ENCODE results near the gene MACROH2A1. TPM values are rescaled to one million over a fixed set of nuclear protein-coding genes. Genes with fewer than 3 reads are reported as not detected.

Gene MACROH2A1
- total RNA-seq, 1 donor from 2014 or later, result 101 TPM

GRCh38 chr5:135353952-135354721, 44.9 kb downstream of the MACROH2A1 start:
- DNase-seq, result no peak

DNA sequence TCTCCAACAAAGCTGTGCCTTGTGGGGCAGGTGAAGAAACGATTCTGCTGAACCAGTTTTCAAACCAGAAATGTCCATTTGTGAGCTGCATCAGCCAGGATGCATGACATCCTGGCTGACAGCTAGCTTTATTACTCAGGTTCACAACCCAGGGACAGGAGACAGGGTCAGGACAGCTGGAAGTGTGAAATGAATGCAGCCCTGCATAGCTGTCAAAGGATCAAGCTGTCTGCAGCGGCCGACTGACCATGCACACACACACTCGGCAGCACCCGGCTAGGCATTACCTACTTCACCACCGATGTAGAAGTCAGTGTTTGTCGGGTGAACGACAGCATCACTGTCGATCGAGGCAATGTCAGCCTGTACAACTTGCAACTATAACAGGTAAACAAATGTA, 48.5 kb downstream of the MACROH2A1 start:
- DNase-seq, result no peak

DNA sequence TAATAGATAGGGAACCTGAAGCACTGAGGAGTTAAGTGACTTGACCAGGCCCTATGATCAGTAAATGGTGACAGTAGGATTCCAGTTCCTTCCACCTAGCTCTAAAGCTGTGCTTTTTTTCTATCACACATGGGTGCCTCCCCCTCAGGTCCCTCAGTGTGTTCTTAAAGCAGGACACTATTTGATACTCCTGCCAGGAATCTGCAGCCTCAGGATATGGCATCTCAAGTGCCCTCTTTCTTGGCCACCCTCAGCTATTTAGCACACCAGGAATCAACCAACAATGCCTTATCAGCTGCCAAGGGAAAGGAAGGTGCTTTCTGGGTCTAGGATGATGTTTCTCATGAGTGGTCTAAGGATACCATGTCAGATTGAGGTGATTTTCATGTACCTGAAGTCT, 49.1 kb downstream of the MACROH2A1 start:
- DNase-seq, result no peak

DNA sequence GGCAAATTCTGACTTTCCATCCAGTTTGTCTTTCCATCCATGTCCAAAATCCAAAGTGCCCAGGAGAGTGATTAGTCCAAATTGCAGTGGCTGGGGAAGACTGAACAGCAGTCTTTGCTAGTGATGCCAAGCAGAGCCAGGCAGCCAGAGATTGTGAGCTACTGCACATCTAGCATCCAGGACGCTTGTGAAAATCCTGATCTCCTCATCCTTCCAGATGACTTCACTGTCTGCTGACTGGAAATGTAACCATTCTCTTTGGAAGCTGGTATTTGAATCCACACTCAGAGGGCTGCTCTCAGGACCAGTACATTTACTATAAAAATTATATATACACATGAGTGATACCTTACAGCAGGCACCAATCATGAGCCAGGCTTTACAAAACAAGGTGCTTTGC, 49.6 kb downstream of the MACROH2A1 start:
- no peak for DNase-seq

DNA sequence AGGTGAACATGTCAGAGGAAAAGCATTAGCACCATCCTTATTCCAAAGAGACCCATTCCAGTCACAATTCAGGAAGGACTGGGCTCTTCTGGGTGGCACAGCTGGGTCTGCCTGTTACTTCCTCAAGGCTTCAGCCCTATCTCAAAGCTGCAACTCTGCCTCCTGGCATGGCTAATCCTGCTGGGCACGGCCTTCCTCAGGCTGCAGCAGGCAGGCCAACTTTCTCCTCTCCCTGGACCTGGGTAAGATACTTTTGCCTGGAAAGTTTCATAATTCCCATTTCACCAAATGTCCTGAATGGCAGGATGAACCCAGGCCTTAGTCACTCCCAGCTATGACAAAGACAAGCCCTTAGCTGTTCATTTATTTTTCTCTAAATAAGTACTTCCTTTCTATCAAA, 50.1 kb downstream of the MACROH2A1 start:
- DNase-seq, result no peak

DNA sequence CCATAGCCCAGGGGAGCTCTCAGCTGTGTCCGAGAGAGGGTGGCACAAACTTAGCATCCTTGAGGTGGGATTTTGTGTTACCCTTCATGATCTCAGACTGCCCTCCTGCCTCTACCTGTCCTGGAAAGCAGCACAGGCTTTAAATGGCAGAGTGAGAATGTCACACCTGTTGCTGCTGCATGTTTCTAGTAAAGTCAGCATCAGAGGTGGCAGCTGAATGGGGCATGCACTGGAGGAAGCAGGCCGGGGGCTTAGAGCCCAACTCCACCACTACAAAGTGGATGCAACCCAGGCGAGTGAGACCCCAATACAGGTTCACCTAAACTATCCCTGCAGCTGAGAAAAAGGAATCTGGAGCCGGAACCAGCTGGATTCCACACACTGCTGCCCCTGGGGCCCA, 51.6 kb downstream of the MACROH2A1 start:
- no peak for DNase-seq

- DNase-seq, result no peak
These were observed 52.9 kb downstream of the MACROH2A1 start for GRCh38 chr5:135345956-135346731.

DNA sequence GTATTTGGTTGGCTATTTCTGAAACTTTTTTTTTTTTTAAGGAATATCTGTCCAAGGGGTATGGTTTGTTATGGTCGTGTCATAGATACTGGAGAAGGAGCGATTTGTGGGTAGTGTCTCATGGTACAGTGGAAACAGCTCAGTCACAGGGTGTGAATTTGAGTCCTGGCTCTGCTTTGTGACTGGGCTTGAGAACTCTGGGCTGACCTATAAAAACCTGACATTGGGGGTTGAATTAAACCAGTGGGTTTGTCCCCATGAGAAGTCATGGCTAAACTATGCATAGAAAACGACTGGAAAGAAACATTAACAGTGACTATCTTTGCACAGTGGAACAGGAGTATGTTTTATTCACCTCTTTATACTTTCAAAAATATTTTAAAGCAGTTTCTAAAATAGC, 54.7 kb downstream of the MACROH2A1 start:
- no peak for DNase-seq

DNA sequence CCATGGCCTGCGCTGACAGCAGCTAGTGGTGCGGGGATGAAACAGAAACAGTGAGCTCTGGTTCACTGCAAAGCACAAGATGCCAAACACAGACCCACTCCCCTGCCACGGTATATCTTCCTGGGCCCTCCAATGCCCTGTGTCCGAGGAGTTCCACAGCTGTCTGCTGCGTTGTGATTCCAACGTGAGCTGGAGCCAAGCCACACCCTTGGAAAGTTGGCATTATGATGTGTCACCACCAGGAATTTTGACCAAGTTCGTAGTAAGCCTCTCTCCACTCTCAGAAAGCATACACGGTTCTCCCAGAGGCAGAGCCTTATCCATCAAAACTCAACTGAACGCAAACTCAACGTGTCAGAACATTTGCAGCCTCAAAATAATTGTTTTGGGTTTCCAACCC, 55.6 kb downstream of the MACROH2A1 start:
- DNase-seq, result no peak

DNA sequence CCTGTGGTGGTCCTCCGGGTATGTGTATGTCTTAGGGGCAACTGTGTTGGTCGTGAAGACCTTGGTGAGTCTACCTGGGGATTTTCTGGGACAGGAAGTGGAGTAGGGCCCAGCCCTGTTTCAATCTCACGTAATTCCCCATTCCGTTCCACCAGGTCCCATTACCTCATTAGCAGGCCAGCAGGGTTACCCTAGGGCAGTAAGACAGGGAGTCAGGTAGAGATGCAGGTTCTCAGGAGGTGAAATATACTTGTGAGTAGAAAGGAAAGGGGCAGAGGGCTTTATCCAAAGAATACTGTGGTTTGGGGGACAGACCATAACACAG, 56.5 kb downstream of the MACROH2A1 start:
- DNase-seq, result no peak

DNA sequence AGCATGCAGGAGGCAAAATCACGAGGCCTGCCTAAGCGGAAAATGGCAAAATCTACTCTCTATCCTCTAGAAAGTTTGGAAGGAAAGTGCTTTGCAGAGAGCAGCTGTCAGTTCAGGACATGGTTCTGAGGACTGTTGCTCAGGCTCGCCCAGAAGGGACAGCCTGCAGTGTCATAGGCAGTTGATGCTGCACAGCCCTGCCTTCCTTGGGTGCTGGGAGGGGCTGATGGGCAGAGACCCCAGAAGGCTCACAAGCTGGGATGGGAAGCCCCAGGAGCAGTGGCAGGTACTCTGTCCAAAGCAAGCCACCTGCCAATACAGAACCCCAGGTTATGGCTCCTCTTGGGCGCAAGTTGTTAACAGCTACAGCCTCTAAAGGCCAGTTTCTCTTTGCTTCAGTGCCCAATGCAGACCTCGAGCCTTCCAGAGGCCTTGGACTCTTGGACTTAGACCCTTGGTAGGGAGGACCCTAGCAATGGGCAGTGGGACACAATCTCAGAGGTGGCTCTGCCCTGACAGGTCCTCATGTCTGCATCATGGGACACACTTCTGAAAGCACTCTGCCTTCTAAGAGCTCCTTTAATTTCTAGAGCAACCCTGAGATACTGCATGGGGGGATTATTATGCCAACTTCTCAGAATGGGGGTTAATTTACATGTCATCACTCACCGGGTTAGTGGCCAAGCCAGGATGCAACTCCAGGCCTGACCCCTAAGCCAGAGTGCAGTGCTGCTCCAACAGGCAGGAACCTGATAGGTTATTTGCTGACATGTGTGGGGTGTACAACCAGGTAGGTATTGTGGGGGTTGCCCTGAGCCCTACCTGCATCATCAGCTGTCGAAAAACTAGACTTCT, 57.1 kb downstream of the MACROH2A1 start:
- DNase-seq, result no peak

DNA sequence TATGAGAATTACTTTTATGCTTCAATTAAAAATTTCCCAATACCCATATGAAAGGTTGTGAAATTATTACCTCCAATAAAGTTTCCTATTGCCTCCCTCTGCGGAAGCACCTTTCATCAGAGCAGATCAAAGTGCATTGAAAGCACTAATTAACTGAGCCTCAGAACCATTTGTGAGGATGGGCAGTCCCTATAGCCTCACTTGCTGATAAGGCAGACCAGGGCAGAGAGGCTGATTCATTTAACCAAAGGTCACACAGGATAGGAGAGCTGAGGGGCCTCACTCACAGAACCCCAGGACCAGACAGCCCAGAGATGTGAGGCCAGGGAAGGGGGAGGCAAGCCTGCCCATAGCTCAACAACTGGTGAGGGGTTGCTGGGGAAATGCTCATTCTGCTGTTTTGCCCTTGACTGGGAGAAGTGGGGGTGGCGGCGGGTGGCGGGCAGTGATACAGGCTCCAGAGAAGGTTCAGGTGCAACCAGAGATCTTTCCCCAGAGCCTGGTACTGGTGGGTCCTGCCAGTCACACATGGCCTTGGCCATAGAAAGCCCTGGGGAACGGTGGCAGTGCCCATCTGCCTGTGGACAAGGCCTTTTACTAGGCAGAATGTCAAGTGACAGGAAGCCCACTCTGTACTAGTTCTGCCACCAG, 57.9 kb downstream of the MACROH2A1 start:
- DNase-seq, result no peak

- DNase-seq, result no peak
These were observed 58.5 kb downstream of the MACROH2A1 start for GRCh38 chr5:135340568-135340967.

DNA sequence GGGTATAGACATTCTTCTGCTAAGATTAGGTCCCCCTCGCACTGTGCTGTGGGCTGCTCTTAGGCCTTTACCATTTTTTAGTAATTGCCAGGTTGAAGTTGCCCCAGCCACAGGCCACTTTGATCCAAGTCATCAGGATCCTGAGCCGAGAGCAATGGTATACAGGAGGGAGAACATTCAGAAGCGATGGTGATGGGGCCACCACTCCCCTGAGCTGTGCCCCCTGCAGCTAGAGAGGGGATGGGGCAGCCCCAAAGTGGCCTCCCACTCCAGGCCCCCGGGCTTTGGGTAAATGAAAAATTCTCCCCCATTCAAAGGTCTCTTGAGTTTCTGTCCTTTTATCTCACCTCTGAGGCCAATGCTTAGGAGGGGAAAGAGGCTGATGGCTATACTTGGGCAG, 59.4 kb downstream of the MACROH2A1 start:
- no peak for DNase-seq

GRCh38 chr5:135339189-135339588, 59.8 kb downstream of the MACROH2A1 start:
- no peak for DNase-seq

- peak; percentile 61 for DNase-seq
These were observed 62.0 kb downstream of the MACROH2A1 start for GRCh38 chr5:135337064-135337463.

GRCh38 chr5:135335031-135335828, 63.8 kb downstream of the MACROH2A1 start:
- no peak for DNase-seq

DNA sequence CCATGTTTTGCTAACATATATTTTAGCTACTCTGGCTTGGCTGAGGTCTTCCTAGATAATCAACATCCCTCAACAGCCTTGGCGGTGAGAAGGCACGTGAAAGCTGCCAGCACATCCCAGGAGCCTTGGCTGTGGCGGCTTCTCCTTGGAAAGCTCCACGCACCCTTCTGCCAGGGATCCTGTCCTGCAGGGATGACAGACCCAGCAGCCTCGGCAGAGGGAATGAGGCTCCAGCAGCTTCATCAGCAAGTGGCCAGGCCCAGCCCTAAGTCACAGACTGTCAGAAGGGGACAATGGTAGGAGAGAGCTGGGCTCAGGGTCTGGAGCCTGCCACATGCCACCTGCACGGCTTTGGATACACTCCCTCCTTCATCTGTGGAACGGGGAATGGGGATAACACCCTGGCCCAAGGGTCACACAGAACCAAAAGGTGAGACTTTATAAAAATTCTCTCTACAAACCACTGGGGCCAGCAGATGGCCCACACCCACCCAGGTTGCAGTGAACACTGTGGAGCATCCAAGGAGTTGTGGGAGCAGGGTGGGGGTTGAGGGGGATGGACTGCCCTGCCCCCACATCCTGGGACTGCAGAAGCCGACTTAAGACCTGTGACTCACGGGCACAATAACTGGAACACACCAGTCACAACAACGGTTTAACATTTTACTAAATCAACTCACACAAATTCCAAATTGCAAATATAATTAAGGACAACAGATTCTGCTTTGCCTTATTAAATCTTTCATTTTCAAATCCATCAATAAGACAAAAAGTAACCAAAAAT, 65.1 kb downstream of the MACROH2A1 start:
- DNase-seq, result no peak

DNA sequence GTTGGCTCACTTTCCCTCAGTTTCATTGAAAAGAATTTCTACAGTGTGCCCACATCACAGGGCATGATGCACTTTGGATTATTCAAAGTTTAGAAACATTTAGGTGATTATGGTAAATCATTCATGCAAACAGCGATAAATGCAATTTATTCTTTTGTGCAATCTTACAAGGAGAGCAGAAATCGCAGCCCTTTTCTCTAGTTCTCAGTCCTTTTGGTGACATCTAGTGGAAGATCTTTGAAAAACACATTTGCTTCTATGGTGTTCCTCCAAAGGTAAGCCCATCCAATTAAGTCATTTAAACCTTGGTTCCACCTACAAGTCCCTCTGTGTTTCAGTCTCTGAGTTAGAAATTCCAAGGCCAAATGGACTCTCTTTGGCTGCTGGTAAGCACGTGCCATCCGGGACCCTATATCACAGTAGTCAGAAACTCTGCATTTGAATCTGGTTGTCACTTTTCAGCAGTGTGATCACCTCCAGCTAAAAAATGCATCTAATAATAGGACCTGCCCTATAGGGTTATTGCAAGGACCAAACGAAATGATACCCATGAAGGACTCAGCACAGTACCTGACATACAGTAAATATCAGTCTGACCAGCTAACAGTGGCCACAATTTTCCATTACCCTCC, 66.4 kb downstream of the MACROH2A1 start:
- no peak for DNase-seq

DNA sequence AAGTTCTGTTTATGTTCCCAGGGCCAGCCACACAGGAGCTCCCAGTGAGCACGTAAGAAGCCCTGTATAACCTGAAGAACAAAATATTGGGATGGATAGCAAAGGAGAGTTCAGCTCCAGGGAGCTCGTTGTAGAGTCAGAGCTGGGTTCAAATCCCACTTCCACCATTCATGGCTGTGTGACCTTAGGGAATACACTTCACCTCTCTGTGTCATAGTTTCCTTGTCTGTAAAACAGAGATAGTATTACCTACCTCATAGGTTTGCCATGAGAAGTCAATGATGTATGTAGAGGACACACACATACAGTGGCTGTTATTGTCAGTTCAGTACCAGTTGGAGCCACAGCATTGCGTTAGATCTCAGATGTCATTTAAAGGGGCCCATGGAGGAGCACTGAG, 67.4 kb downstream of the MACROH2A1 start:
- DNase-seq, result no peak

GRCh38 chr5:135330798-135331096, 68.3 kb downstream of the MACROH2A1 start:
- DNase-seq, result no peak
